ENCODE measurements around the gene RYR2.

DNA sequence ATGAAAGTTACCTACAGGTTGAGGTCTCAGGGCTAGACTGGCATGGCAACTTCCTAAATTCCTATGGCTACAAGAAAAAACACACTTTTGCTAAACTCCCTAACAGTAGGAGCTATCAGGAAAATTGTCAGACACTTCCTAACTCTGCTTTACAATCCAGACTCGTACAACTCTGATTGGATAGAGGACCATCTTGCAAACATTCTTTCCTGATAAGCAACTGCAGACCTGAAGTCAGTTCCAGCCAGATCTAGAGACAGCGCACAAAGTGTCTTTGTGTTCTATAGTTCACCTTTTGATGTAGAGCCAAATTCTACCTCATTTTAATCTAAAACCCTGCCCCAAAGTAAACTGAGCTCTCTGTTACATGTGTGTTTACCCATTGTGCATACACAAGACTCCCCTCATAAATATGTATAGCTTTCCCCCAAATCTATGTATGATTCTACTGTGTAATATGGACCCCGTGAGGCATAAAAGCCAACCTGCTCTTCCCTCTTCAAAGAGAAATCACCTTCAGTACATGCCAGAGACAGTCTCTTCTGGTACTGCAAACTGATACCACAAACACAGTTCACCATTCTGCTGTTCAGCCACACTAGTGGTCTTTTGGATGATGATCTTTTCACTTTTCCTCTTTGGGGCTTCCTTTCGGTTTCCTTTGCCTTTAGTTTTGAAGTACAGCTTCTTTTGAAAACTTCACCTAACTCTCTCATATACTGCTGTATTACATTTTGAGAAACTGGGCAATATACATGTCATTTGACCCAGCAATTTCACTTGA is 827.0 kb downstream of the RYR2 start:
- TF ChIP-seq CTCF (IDR thresholded peaks at IDR 0.05) (no peak), POLR2AphosphoS5 (IDR thresholded peaks at IDR 0.05) (no peak), POLR2A (IDR thresholded peaks at IDR 0.05) (no peak), EP300 (IDR thresholded peaks at IDR 0.05) (no peak)

All from suprapubic skin (tissue), 4 donors.